Measurements from ENCODE around the gene GRWD1. TPM values are rescaled to one million over a fixed set of nuclear protein-coding genes. Genes with fewer than 3 reads are reported as not detected.

GRWD1 gene
- total and polyA plus RNA-seq, 5 donors from 2014 or later: 29.0 to 52.9 (median 35.5) TPM

- Mint-ChIP-seq H3K36me3 (no peaks in the 10 kb centered on the region), H3K27me3 (peaks cover 53% of the 10 kb centered on the region), H3K4me1 (peaks cover 0 to 44% (median 19%) of the 10 kb centered on the region in 4 donors), H3K27ac (peak overlapping the region in 1 of 3 donors; percentile 62), H3K4me3 (peak overlapping the region in 2 of 4 donors; percentile 38 to 50), H3K9me3 (no peaks in the 10 kb centered on the region)
- no peaks in the 10 kb centered on the region for H3K36me3 ChIP-seq (ENCODE audit: control insufficient read depth, insufficient read depth, low read length)
- H3K9me3 ChIP-seq (ENCODE audit: control insufficient read depth in 2 of 2, low read length in 2 of 2): no peaks in the 10 kb centered on the region
- peaks cover 31% of the 10 kb centered on the region for H3K4me1 ChIP-seq (ENCODE audit: control insufficient read depth, insufficient read depth, low read length, poor library complexity, severe bottlenecking)
- H3K27ac ChIP-seq (ENCODE audit: insufficient read depth, low read length, poor library complexity, severe bottlenecking): no peak overlapping the region
- DNase-seq: peak; percentile 47 to 58 (median 50)
- H3K27me3 ChIP-seq (ENCODE audit: control insufficient read depth, insufficient read depth, low read length): peaks cover 12% of the 10 kb centered on the region
- no peak overlapping the region for H3K4me3 ChIP-seq (ENCODE audit: low read depth, low read length)
- ATAC-seq (ENCODE audit: low read depth in 2 of 2): peak; percentile 8 to 30
Measured at GRCh38 chr19:48490981-48491792, 45.4 kb downstream of the GRWD1 start.

GRCh38 chr19:48491793-48492123 lies 46.0 kb downstream of the GRWD1 start:
- peak overlapping the region in 3 of 4 donors; percentile 38 to 76 (median 66) for H3K4me3 Mint-ChIP-seq
- Histone ChIP-seq H3K27me3 (ENCODE audit: control insufficient read depth, insufficient read depth, low read length) (peaks cover 13% of the 10 kb centered on the region), H3K4me1 (ENCODE audit: control insufficient read depth, insufficient read depth, low read length, poor library complexity, severe bottlenecking) (peaks cover 31% of the 10 kb centered on the region), H3K27ac (ENCODE audit: insufficient read depth, low read length, poor library complexity, severe bottlenecking) (no peak overlapping the region), H3K4me3 (ENCODE audit: low read depth, low read length) (no peak overlapping the region), H3K9me3 (ENCODE audit: control insufficient read depth in 2 of 2, low read length in 2 of 2) (no peaks in the 10 kb centered on the region), H3K36me3 (ENCODE audit: control insufficient read depth, insufficient read depth, low read length) (no peaks in the 10 kb centered on the region)
- peak overlapping the region in 1 of 3 donors; percentile 62 for H3K27ac Mint-ChIP-seq
- no peaks in the 10 kb centered on the region for H3K36me3 Mint-ChIP-seq
- peaks cover 0 to 44% (median 19%) of the 10 kb centered on the region in 4 donors for H3K4me1 Mint-ChIP-seq
- no peak for DNase-seq
- peaks cover 58% of the 10 kb centered on the region for H3K27me3 Mint-ChIP-seq
- no peaks in the 10 kb centered on the region for H3K9me3 Mint-ChIP-seq
- ATAC-seq (ENCODE audit: low read depth in 2 of 2): no peak

- H3K9me3 ChIP-seq (ENCODE audit: control insufficient read depth in 2 of 2, low read length in 2 of 2): no peaks in the 10 kb centered on the region
- H3K27ac Mint-ChIP-seq: peak overlapping the region in 1 of 3 donors; percentile 20
- peaks cover 62% of the 10 kb centered on the region for H3K27me3 Mint-ChIP-seq
- peaks cover 31% of the 10 kb centered on the region for H3K4me1 ChIP-seq (ENCODE audit: control insufficient read depth, insufficient read depth, low read length, poor library complexity, severe bottlenecking)
- peak; percentile 71 to 81 (median 74) for DNase-seq
- peaks cover 17% of the 10 kb centered on the region for H3K27me3 ChIP-seq (ENCODE audit: control insufficient read depth, insufficient read depth, low read length)
- ATAC-seq (ENCODE audit: low read depth in 2 of 2): peak; percentile 69
- no peaks in the 10 kb centered on the region for H3K36me3 ChIP-seq (ENCODE audit: control insufficient read depth, insufficient read depth, low read length)
- H3K36me3 Mint-ChIP-seq: no peaks in the 10 kb centered on the region
- H3K4me1 Mint-ChIP-seq: peaks cover 0 to 51% (median 19%) of the 10 kb centered on the region in 4 donors
- H3K4me3 Mint-ChIP-seq: peak overlapping the region; percentile 41 to 82 (median 74)
- peaks cover 0 to 2% (median 0%) of the 10 kb centered on the region in 7 donors for H3K9me3 Mint-ChIP-seq
- H3K4me3 ChIP-seq (ENCODE audit: low read depth, low read length): no peak overlapping the region
- no peak overlapping the region for H3K27ac ChIP-seq (ENCODE audit: insufficient read depth, low read length, poor library complexity, severe bottlenecking)
Measured at GRCh38 chr19:48492925-48493717, 47.3 kb downstream of the GRWD1 start.

DNA sequence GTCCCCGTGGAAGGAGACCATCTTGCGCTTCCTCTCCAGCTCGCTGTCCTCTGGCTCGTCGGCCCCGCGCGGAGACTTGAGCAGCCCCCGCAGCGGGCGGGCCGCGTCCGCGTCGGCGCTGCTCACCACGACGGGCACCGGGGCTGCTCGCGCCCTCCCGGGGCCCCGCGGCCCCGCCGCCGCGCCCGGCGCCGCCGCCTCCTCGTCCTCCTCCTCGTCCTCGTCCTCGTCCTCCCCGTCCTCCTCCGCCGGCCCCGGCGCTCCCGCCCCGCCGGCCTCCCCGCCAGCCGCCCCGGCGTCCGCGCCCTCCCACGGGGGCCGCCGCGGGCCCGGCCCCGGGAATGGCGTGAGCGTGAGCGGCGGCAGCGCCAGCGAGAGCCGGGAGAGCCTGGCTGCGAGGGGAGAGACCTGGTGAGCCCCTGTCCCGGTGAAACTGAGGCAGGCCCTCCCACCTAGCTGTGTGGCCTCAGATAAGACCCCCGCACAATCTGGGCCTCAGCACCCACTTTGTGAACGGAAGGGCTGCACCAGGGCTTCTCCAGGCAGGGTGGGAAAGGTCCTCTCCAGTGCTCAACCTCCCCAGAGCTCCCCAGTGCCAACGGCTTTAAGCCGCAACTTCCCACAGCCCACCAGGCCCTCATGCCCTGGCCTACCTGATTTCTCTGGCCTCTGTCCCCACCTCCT lies 48.1 kb downstream of the GRWD1 start:
- Histone ChIP-seq H3K27ac (ENCODE audit: insufficient read depth, low read length, poor library complexity, severe bottlenecking) (no peak overlapping the region), H3K36me3 (ENCODE audit: control insufficient read depth, insufficient read depth, low read length) (no peaks in the 10 kb centered on the region), H3K9me3 (ENCODE audit: control insufficient read depth in 2 of 2, low read length in 2 of 2) (no peaks in the 10 kb centered on the region), H3K27me3 (ENCODE audit: control insufficient read depth, insufficient read depth, low read length) (peaks cover 17% of the 10 kb centered on the region), H3K4me3 (ENCODE audit: low read depth, low read length) (no peak overlapping the region), H3K4me1 (ENCODE audit: control insufficient read depth, insufficient read depth, low read length, poor library complexity, severe bottlenecking) (peaks cover 31% of the 10 kb centered on the region)
- H3K27me3 Mint-ChIP-seq: peaks cover 62% of the 10 kb centered on the region
- peaks cover 0 to 52% (median 19%) of the 10 kb centered on the region in 4 donors for H3K4me1 Mint-ChIP-seq
- DNase-seq (no peak), ATAC-seq (ENCODE audit: low read depth in 2 of 2) (peak in 1 of 2 donors; percentile 2)
- H3K27ac Mint-ChIP-seq: no peak overlapping the region
- H3K9me3 Mint-ChIP-seq: peaks cover 0 to 2% (median 0%) of the 10 kb centered on the region in 7 donors
- no peaks in the 10 kb centered on the region for H3K36me3 Mint-ChIP-seq
- peak overlapping the region; percentile 72 to 89 (median 82) for H3K4me3 Mint-ChIP-seq

DNA sequence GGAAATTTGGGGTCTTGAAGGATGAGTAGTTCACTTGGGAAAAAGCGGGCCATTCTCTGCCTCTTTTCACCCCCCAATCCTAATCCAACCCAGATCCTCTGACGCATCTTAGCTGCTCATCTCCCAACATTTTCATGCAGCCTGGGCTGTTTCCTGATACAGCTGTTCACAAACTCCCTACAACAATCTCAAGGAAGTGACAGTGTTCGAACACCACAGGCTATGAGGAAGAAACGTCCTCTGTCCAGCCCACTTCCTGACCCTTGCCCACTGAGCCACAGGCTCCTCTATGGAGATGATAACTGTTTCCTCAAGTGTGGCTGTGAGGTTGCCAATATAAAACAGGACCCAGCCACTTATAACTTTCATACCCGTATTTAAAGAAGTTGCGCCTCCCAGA lies 49.6 kb downstream of the GRWD1 start:
- H3K36me3 ChIP-seq (ENCODE audit: control insufficient read depth, insufficient read depth, low read length): no peaks in the 10 kb centered on the region
- H3K27ac ChIP-seq (ENCODE audit: insufficient read depth, low read length, poor library complexity, severe bottlenecking): no peak overlapping the region
- DNase-seq (no peak), ATAC-seq (ENCODE audit: low read depth in 2 of 2) (no peak)
- no peak overlapping the region for H3K4me3 ChIP-seq (ENCODE audit: low read depth, low read length)
- Mint-ChIP-seq H3K4me1 (peaks cover 0 to 49% (median 17%) of the 10 kb centered on the region in 4 donors), H3K27me3 (peaks cover 60% of the 10 kb centered on the region), H3K36me3 (peaks cover 2% of the 10 kb centered on the region), H3K9me3 (peaks cover 0 to 2% (median 0%) of the 10 kb centered on the region in 7 donors), H3K27ac (no peak overlapping the region), H3K4me3 (peak overlapping the region in 3 of 4 donors; percentile 47 to 73 (median 55))
- H3K4me1 ChIP-seq (ENCODE audit: control insufficient read depth, insufficient read depth, low read length, poor library complexity, severe bottlenecking): peaks cover 23% of the 10 kb centered on the region
- no peaks in the 10 kb centered on the region for H3K9me3 ChIP-seq (ENCODE audit: control insufficient read depth in 2 of 2, low read length in 2 of 2)
- H3K27me3 ChIP-seq (ENCODE audit: control insufficient read depth, insufficient read depth, low read length): peaks cover 17% of the 10 kb centered on the region

- no peak overlapping the region for H3K27ac ChIP-seq (ENCODE audit: insufficient read depth, low read length, poor library complexity, severe bottlenecking)
- DNase-seq (no peak), ATAC-seq (ENCODE audit: low read depth in 2 of 2) (no peak)
- H3K36me3 ChIP-seq (ENCODE audit: control insufficient read depth, insufficient read depth, low read length): no peaks in the 10 kb centered on the region
- Mint-ChIP-seq H3K9me3 (peaks cover 0 to 2% (median 0%) of the 10 kb centered on the region in 7 donors), H3K36me3 (peaks cover 3% of the 10 kb centered on the region), H3K27ac (peak overlapping the region in 1 of 3 donors; percentile 84), H3K4me1 (peaks cover 0 to 46% (median 16%) of the 10 kb centered on the region in 4 donors), H3K4me3 (peak overlapping the region in 2 of 4 donors; percentile 58 to 77), H3K27me3 (peaks cover 51% of the 10 kb centered on the region)
- no peak overlapping the region for H3K4me3 ChIP-seq (ENCODE audit: low read depth, low read length)
- H3K9me3 ChIP-seq (ENCODE audit: control insufficient read depth in 2 of 2, low read length in 2 of 2): no peaks in the 10 kb centered on the region
- peaks cover 17% of the 10 kb centered on the region for H3K4me1 ChIP-seq (ENCODE audit: control insufficient read depth, insufficient read depth, low read length, poor library complexity, severe bottlenecking)
- H3K27me3 ChIP-seq (ENCODE audit: control insufficient read depth, insufficient read depth, low read length): peaks cover 13% of the 10 kb centered on the region
Measured at GRCh38 chr19:48496959-48497727, 51.4 kb downstream of the GRWD1 start.

Measured in CD4-positive, CD25-positive, alpha-beta regulatory T cell (primary cell).